VCaP (cell line): Measurements from ENCODE around the gene RBM47.

Source experiments
- H3K27ac ChIP-seq: fragments of 450-650 bp; 2 replicates; pipeline ENCODE4 v1.5.1; 2017
- CTCF ChIP-seq: fragments of 450-650 bp; conservative IDR thresholded peaks from 2 replicates; pipeline ENCODE4 v1.5.1; 2017; ENCODE audit warnings: mild to moderate bottlenecking, moderate library complexity

RBM47 gene

GRCh38 chr4:40623707-40624106 lies 6.0 kb downstream of the RBM47 start:
- TF ChIP-seq CTCF, result no peak
- H3K27ac ChIP-seq, result no peak overlapping the region

GRCh38 chr4:40622913-40623312 lies 6.8 kb downstream of the RBM47 start:
- no peak for TF ChIP-seq CTCF
- H3K27ac ChIP-seq, result 0 out of 2 replicates have a peak overlapping the region, but pooled peaks have one; percentile 6

GRCh38 chr4:40621592-40622512 lies 7.8 kb downstream of the RBM47 start:
- TF ChIP-seq CTCF, result no peak
- 0 out of 2 replicates have a peak overlapping the region, but pooled peaks have one; percentile 6 for H3K27ac ChIP-seq

GRCh38 chr4:40621229-40621591 lies 8.5 kb downstream of the RBM47 start:
- H3K27ac ChIP-seq, result no peak overlapping the region
- TF ChIP-seq CTCF, result no peak

GRCh38 chr4:40619600-40619999 lies 10.1 kb downstream of the RBM47 start:
- no peak overlapping the region for H3K27ac ChIP-seq
- TF ChIP-seq CTCF, result no peak

GRCh38 chr4:40617872-40618271 lies 11.8 kb downstream of the RBM47 start:
- no peak overlapping the region for H3K27ac ChIP-seq
- TF ChIP-seq CTCF, result no peak

GRCh38 chr4:40614031-40614430 lies 15.6 kb downstream of the RBM47 start:
- peak overlapping the region; percentile 67; the same call in 1 of the 2 replicates for H3K27ac ChIP-seq
- no peak for TF ChIP-seq CTCF
